Left hindlimb (tissue), 1 donor: ENCODE measurements around the gene NMNAT1.
A peak's percentile ranks its signal among the peaks of the same experiment; 100 is the strongest.
"Not testable (repeated sequence)": the region's sequence is repeated elsewhere in the genome, so short reads cannot be mapped to it uniquely, and the experiment has no call there.

Source experiments
- DNase-seq: peaks from one replicate; pipeline ENCODE4 v3.0.0-alpha.2; 2018

The NMNAT1 gene

DNA sequence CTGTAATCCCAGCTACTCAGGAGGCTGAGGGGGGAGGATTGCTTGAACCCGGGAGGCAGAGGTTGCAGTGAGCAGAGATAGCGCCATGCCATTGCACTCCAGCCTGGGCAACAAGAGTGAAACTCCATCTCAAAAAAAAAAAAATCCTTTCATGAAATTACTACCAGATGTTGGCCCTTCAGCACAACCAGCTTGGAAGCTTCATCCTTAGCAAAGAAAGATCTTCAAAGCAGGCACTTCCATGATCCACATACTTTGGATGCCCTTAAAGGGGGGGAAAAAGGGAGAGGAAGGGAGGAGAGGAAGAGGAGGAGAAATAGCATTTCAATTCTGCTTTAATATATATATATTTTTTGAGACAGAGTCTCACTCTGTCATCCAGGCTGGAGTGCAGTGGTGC lies 77.4 kb downstream of the NMNAT1 start:
- not testable (repeated sequence) for DNase-seq

DNA sequence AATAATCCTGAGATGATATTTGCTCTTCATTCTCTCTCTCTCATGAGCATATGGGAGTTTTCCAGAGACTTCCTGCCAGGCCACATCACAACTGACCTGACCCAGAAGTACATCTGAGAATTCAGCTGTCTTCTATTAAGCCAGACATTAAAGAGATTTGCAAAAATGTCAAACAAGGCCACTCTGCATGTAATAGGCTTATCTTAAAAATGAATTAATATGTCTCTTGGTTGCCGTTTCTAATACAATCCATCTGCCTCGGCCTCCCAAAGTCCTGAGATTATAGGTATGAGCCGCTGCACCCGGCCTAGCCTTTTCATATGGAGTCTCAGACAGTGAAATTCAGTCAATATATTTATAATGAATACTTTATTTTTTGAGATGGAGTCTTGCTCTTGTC lies 78.7 kb downstream of the NMNAT1 start:
- not testable (repeated sequence) for DNase-seq

DNA sequence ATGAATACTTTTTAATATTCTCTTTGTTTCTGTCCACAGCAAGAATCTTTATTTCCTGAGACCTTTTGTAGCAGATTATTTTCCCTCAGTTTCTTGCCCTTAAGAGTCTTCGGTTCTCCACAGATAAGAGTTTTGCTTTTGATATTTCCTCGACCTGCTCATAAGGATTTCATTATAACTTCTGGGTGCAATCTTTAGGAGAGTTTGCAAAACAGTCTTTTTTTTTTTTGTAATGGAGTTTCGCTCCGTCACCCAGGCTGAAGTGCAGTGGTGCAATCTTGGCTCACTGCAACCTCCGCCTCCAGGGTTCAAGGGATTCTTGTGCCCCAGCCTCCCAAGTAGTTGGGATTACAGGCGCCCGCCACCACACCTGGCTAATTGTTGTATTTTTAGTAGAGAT lies 79.4 kb downstream of the NMNAT1 start:
- DNase-seq = no peak

DNA sequence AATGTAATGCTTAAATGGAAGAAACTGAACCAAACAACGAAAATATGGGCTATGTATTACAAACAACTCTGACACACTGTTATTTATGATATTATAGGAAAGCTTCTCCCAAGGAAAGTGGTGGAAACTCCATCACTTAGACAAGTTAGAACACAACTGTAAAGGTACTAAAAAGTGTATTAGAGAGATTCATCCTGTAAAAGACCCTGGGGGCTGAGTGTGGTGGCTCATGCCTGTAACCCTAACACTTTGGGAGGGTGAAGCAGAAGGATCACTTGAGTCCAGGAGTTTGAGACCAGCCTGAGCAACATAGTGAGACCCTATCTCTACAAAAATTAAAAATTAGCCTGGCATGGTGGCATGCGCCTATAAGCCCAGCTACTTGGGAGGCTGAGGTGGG lies 82.1 kb downstream of the NMNAT1 start:
- no peak for DNase-seq

DNA sequence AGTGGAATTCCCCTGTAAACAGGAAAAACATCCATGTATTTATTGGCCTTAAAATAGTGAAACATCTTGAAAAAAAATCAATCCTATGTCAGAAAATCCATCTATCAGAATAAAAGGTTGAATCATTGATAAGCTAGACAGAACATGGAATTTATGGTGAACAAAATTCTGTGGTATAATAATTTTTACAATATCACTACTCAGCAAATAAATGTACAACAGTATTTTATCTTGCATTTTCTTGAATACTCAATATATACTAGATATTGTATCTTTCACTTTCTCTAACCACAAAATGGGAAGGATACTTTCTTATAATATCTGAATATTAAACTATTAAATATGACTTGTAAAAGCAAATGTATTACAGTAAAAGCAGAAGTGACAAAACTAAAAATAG lies 83.8 kb downstream of the NMNAT1 start:
- no peak for DNase-seq

DNA sequence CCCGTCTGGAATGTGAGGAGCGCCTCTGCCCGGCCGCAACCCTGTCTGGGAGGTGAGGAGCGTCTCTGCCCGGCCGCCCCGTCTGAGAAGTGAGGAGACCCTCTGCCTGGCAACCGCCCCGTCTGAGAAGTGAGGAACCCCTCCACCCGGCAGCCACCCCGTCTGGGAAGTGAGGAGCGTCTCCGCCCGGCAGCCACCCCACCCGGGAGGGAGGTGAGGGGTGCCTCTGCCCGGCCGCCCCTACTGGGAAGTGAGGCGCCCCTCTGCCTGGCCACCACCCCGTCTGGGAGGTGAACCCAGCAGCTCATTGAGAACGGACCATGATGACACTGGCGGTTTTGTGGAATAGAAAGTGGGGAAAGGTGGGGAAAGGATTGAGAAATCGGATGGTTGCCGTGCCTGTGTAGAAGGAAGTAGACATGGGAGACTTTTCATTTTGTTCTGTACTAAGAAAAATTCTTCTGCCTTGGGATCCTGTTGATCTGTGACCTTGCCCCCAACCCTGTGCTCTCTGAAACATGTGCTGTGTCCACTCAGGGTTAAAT lies 85.8 kb downstream of the NMNAT1 start:
- not testable (repeated sequence) for DNase-seq

DNA sequence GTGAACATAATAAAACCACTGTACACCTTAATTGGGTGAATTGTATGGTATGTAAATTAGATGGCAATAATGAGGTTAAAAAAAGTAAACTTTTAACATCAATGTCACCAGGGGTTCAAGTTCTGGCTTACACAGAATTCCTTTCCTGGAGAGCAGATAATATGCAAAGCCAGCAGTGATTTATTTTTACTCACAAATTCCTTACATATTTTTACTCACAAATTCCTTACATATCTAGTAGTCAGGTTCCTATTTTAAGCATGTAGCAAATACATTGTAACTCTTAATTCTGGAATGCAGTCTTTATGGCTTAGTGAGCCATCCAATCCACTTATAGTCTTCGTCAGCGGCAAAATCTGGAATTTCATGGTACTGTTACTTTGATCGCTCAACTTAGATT lies 88.2 kb downstream of the NMNAT1 start:
- no peak for DNase-seq

DNA sequence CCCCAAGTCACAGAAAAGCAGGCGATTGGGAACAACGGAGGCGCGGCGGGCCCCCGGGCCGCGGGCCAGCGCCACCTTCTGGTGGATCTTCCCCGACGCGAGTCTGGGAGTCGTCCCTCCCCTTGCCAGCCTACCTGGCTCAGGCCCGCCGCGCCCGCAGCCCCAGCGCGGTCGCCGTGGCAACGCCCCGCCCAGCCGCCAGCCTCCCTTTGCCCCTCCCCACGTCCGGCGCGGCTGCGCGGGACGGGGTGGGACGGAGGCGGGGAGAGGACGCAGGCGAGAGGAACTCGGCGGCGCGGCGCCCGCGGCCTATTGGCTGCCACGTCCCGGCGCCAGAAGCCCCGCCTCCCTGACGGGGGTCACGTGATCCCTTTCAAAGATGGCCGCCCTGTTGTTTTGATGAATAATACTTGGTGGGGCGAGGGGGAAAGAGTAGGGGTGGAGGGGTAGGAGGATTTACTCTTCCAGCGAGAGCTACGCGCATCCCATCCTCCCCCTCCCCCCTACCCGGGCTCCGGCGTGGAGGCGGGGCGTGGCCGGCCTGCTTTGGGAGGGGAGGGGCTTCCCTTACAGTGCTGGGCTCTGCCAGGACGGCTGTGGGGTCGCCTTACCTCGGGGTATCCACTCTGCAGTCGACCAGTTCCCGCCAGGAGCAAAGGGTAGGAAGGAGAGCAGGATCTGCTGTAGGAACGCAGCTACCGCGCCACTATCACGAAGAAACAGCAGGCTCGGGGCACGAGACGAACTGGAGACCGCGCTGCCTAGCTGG lies 89.5 kb downstream of the NMNAT1 start, which contains the start of gene UBE4B:
UBE4B (plus strand) TSS at position 369 of the 769 bp plus-strand sequence. CDS start 713 bp downstream, outside the sequence.
- DNase-seq = peak; percentile 99

DNA sequence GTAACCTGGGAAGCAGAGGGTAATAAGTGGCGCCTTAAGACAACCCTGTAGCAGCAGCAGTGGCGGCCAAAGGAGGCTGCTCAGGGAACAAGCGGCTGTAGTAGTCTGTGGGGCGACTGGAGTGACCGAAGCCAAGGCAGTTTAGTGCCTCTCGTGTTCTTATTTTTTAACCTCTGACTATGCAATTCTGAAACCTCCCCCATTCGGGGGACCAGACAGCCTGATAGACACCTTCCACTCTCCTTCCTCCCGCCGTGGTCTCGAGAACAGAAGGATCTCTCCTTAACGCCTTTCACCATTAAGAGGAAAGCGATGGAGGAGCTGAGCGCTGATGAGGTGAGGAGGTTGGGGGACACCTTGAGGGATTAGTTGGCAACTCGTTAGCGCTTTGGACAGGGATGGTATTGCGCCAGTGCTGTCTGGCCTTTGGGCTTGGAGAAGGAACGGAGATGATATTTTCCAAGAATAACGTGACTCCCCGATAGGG lies 90.1 kb downstream of the NMNAT1 start:
- DNase-seq = no peak
